Prostate gland (tissue), 2 donors: ENCODE measurements around the gene VCAN.

ENCODE experiments used
- POLR2AphosphoS5 ChIP-seq: sonication (generic); formaldehyde crosslinking; IDR thresholded peaks from one replicate; pipeline ENCODE4 v1.6.1; 2017; ENCODE audit warnings: antibody characterized with exemption
- TF ChIP-seq, protein P1 (sequence below), 4 experiments: fragments of 200-600 bp in 2 of 4; fragments of 450-650 bp in 2 of 4; sonication (generic) in 2 of 4; IDR thresholded peaks; 1 replicate in 3 of 4; 2 replicates in 1 of 4; pipeline ENCODE4 v1.5.1; 2016 to 2019; ENCODE audit warnings: antibody characterized with exemption in 4 of 4, mild to moderate bottlenecking in 2 of 4, moderate library complexity in 2 of 4

DNA sequence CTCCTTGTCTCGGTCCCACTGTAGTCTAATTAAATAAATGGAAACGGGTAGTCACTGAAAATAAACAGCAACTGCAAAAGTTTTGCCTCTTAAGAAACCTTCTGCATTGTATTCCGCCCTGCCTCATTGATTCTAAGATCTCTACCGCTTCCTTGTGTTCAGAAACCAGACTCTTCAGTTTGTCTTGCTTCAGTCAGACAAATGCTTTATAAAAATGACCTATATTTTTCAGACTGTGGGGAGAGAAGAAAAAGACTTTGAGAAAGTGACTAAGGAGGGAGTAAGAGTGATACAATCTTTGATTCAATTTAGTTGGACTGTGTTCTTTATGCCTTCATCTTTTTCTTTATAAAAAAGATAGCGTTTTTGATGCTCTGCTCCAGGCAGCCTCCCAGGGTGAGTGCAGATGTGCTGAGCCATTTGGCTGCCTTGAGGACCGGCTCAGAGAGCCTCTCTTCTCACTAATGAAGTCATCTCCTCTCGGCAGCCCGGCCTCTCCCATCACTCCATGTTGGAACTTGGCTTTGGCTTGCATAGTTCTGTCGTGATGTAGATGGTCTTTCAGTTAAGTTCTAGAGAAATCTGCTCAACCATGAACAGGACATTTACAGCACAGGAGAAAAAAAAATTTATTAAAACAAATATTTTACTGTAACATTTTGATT lies 4.0 kb upstream of the VCAN start:
- no peak for TF ChIP-seq POLR2AphosphoS5
- TF ChIP-seq, protein P1, sequence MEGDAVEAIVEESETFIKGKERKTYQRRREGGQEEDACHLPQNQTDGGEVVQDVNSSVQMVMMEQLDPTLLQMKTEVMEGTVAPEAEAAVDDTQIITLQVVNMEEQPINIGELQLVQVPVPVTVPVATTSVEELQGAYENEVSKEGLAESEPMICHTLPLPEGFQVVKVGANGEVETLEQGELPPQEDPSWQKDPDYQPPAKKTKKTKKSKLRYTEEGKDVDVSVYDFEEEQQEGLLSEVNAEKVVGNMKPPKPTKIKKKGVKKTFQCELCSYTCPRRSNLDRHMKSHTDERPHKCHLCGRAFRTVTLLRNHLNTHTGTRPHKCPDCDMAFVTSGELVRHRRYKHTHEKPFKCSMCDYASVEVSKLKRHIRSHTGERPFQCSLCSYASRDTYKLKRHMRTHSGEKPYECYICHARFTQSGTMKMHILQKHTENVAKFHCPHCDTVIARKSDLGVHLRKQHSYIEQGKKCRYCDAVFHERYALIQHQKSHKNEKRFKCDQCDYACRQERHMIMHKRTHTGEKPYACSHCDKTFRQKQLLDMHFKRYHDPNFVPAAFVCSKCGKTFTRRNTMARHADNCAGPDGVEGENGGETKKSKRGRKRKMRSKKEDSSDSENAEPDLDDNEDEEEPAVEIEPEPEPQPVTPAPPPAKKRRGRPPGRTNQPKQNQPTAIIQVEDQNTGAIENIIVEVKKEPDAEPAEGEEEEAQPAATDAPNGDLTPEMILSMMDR (IDR thresholded peaks at IDR 0.05): no peak
